Trophoblast cell (in vitro differentiated cells and primary cell): ENCODE data around the gene ERICH2.

Experiments used
- DNase-seq, 2 donors: peaks; one replicate each; pipeline ENCODE4 v3.0.0-alpha.2; 2016
- H2AFZ ChIP-seq: 2 replicates; pipeline ENCODE4 v1.6.1; 2013; ENCODE audit warnings: low read length, moderate library complexity, mild to moderate bottlenecking; ENCODE audit not compliant: insufficient read depth, poor library complexity
- H2AK5ac ChIP-seq: 2 replicates; pipeline ENCODE4 v1.6.1; 2013; ENCODE audit warnings: mild to moderate bottlenecking, low read length
- H2BK120ac ChIP-seq: 2 replicates; pipeline ENCODE4 v1.6.1; 2013; ENCODE audit warnings: low read length, mild to moderate bottlenecking, moderate library complexity; ENCODE audit not compliant: insufficient read depth, poor library complexity
- H2BK12ac ChIP-seq: 2 replicates; pipeline ENCODE4 v1.6.1; 2013; ENCODE audit warnings: mild to moderate bottlenecking, low read length, moderate library complexity
- H2BK5ac ChIP-seq: 2 replicates; pipeline ENCODE4 v1.6.1; 2013; ENCODE audit warnings: low read length, low read depth, moderate library complexity, mild to moderate bottlenecking; ENCODE audit not compliant: poor library complexity
- H3K14ac ChIP-seq: 2 replicates; pipeline ENCODE4 v1.6.1; 2013; ENCODE audit warnings: mild to moderate bottlenecking, low read length
- H3K18ac ChIP-seq: 2 replicates; pipeline ENCODE4 v1.6.1; 2013; ENCODE audit warnings: mild to moderate bottlenecking, low read length
- H3K23ac ChIP-seq: 2 replicates; pipeline ENCODE4 v1.6.1; 2013; ENCODE audit warnings: low read length
- H3K27ac ChIP-seq: 2 replicates; pipeline ENCODE4 v1.5.1; 2013; ENCODE audit warnings: low read depth, mild to moderate bottlenecking, inconsistent platforms, low read length, moderate library complexity
- H3K27me3 ChIP-seq: 2 replicates; pipeline ENCODE4 v1.6.1; 2013; ENCODE audit warnings: inconsistent platforms, mild to moderate bottlenecking, low read length, moderate library complexity; ENCODE audit not compliant: insufficient read depth
- H3K36me3 ChIP-seq, 2 experiments: 1 replicate in 1 of 2; 2 replicates in 1 of 2; pipeline ENCODE4 v1.6.1; 2013; ENCODE audit warnings: low read length in 2 of 2, mild to moderate bottlenecking in 2 of 2, moderate library complexity in 1 of 2; ENCODE audit not compliant: insufficient read depth in 2 of 2, control insufficient read depth in 1 of 2
- H3K4ac ChIP-seq: 2 replicates; pipeline ENCODE4 v1.6.1; 2013; ENCODE audit warnings: low read depth, mild to moderate bottlenecking, low read length, moderate library complexity
- H3K4me1 ChIP-seq, 2 experiments: 1 replicate in 1 of 2; 2 replicates in 1 of 2; pipeline ENCODE4 v1.6.1; 2013; ENCODE audit warnings: low read length in 2 of 2, mild to moderate bottlenecking in 2 of 2, moderate library complexity in 1 of 2; ENCODE audit not compliant: insufficient read depth in 2 of 2, control insufficient read depth in 1 of 2
- H3K4me2 ChIP-seq: 2 replicates; pipeline ENCODE4 v1.6.1; 2013; ENCODE audit warnings: inconsistent platforms, mild to moderate bottlenecking, low read length, moderate library complexity
- H3K4me3 ChIP-seq: 2 replicates; pipeline ENCODE4 v1.5.1; 2013; ENCODE audit warnings: mild to moderate bottlenecking, low read depth, low read length, inconsistent platforms
- H3K79me1 ChIP-seq: one replicate; pipeline ENCODE4 v1.6.1; 2013; ENCODE audit warnings: low read length
- H3K79me2 ChIP-seq: 2 replicates; pipeline ENCODE4 v1.6.1; 2013; ENCODE audit warnings: low read length, mild to moderate bottlenecking; ENCODE audit not compliant: control insufficient read depth, insufficient read depth, poor library complexity
- H3K9ac ChIP-seq: 2 replicates; pipeline ENCODE4 v1.6.1; 2013; ENCODE audit warnings: mild to moderate bottlenecking, low read length
- H3K9me3 ChIP-seq: 2 replicates; pipeline ENCODE4 v1.6.1; 2013; ENCODE audit warnings: low read depth, mild to moderate bottlenecking, control low read depth, inconsistent platforms, low read length; ENCODE audit not compliant: insufficient read depth
- H4K12ac ChIP-seq: 2 replicates; pipeline ENCODE4 v1.6.1; 2013; ENCODE audit warnings: low read depth, mild to moderate bottlenecking, low read length, moderate library complexity
- H4K8ac ChIP-seq: 2 replicates; pipeline ENCODE4 v1.6.1; 2013; ENCODE audit warnings: low read depth, mild to moderate bottlenecking, low read length, moderate library complexity
- H4K91ac ChIP-seq: one replicate; pipeline ENCODE4 v1.6.1; 2013; ENCODE audit warnings: low read depth, mild to moderate bottlenecking, low read length, moderate library complexity
- WGBS: extraction: QIAGEN DNeasy Blood & Tissue Kit; methylation state at CpG from one replicate; pipeline ENCODE4 v1.1.7; 2013; ENCODE audit warnings: missing lambda C conversion rate; ENCODE audit not compliant: insufficient read length, insufficient coverage; ENCODE audit errors: extremely low coverage; 5-methylcytosine and 5-hydroxymethylcytosine counted together

Gene ERICH2

DNA sequence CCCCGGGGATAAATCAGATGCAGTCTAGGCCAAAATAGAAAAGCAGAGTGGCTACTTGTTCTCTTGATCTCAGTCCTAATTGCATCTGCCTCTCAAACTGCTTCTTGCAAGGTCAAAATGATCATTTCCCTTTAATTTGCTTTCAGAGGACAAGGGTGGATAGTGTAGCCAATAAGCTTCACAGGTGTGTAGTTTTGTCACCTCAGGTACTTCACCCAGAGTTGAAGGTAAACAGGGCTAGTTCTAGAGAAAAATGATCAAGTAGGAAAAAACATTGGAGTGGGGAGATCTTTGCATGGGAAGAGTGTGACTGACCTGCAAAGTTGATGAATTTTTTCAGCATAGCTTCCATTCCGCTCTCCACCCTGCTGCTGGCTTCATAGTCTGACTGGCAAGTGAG, 8.7 kb downstream of the ERICH2 start:
- Histone ChIP-seq H3K14ac (no peak overlapping the region), H4K8ac (no peak overlapping the region), H3K4me1 (no peaks in the 10 kb centered on the region), H2BK120ac (no peak overlapping the region), H3K4me2 (no peak overlapping the region), H3K9me3 (no peaks in the 10 kb centered on the region), H3K27ac (no peak overlapping the region), H3K36me3 (no peaks in the 10 kb centered on the region), H3K23ac (no peak overlapping the region), H3K18ac (no peak overlapping the region), H3K9ac (no peak overlapping the region), H3K79me2 (no peaks in the 10 kb centered on the region), H2BK5ac (no peak overlapping the region), H4K91ac (no peak overlapping the region), H2BK12ac (no peak overlapping the region), H3K27me3 (no peaks in the 10 kb centered on the region), H3K4me3 (no peak overlapping the region), H2AK5ac (no peak overlapping the region), H4K12ac (no peak overlapping the region), H3K4ac (no peak overlapping the region), H2AFZ (no peak overlapping the region), H3K79me1 (no peaks in the 10 kb centered on the region)
- WGBS, result no CpG with 5 or more reads among the region's 2 CpGs
- DNase-seq, result peak in 1 of 2 donors; percentile 52

DNA sequence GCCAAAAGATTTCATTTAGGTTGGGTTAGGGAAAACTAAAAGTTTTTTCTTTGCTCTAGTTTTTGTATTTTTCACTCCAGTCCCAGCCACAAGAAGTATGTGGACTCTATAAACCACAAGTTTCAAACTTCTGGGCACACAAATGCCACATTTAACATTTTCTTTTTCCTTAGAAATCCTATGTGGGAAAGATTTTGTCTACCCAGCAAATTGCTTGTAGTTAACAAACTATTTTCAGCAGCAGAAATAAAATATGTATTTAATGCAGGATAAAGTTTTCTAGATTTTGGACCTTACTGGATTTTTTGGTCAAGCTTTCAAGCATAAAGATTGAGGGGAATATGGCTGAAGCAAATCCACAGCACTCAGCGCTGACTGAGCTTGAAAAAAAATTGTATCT, 9.1 kb downstream of the ERICH2 start:
- Histone ChIP-seq H3K27ac (no peak overlapping the region), H3K4ac (no peak overlapping the region), H3K18ac (no peak overlapping the region), H3K4me2 (no peak overlapping the region), H3K27me3 (no peaks in the 10 kb centered on the region), H2BK5ac (no peak overlapping the region), H2BK120ac (no peak overlapping the region), H2AK5ac (no peak overlapping the region), H3K79me2 (no peaks in the 10 kb centered on the region), H3K4me3 (no peak overlapping the region), H4K12ac (no peak overlapping the region), H3K9ac (no peak overlapping the region), H3K14ac (no peak overlapping the region), H3K36me3 (no peaks in the 10 kb centered on the region), H4K91ac (no peak overlapping the region), H3K79me1 (no peaks in the 10 kb centered on the region), H2BK12ac (no peak overlapping the region), H2AFZ (no peak overlapping the region), H4K8ac (no peak overlapping the region), H3K23ac (no peak overlapping the region), H3K9me3 (no peaks in the 10 kb centered on the region), H3K4me1 (no peaks in the 10 kb centered on the region)
- WGBS, result no CpG with 5 or more reads among the region's 1 CpG
- DNase-seq, result no peak

DNA sequence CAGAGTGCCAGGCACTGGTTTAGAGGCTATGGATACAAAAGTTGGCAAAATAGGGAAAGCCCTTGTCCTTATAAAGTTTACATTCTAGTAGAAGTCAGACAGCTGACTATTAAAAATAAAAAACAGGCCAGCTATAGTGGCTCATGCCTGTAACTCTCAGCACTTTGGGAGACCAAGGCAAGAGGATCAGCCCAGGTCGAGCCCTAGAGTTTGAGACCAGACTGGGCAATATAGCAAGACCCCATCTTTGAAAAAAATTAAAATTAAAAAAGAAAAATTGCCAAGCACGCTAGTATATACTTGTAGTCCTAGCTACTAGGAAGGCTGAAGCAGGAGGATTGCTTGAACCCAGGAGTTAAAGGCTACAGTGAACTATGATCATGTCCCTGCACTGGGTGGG, 12.5 kb downstream of the ERICH2 start:
- Histone ChIP-seq H3K79me1 (no peaks in the 10 kb centered on the region), H3K9me3 (no peaks in the 10 kb centered on the region), H3K4ac (no peak overlapping the region), H2AFZ (no peak overlapping the region), H4K8ac (no peak overlapping the region), H3K79me2 (no peaks in the 10 kb centered on the region), H3K4me3 (no peak overlapping the region), H2AK5ac (no peak overlapping the region), H3K27ac (no peak overlapping the region), H3K18ac (no peak overlapping the region), H2BK120ac (no peak overlapping the region), H2BK12ac (no peak overlapping the region), H3K23ac (no peak overlapping the region), H3K36me3 (no peaks in the 10 kb centered on the region), H2BK5ac (no peak overlapping the region), H3K4me2 (no peak overlapping the region), H3K9ac (no peak overlapping the region), H3K27me3 (no peaks in the 10 kb centered on the region), H4K12ac (no peak overlapping the region), H4K91ac (no peak overlapping the region), H3K4me1 (no peaks in the 10 kb centered on the region), H3K14ac (no peak overlapping the region)
- no CpG with 5 or more reads among the region's 2 CpGs for WGBS
- no peak for DNase-seq

DNA sequence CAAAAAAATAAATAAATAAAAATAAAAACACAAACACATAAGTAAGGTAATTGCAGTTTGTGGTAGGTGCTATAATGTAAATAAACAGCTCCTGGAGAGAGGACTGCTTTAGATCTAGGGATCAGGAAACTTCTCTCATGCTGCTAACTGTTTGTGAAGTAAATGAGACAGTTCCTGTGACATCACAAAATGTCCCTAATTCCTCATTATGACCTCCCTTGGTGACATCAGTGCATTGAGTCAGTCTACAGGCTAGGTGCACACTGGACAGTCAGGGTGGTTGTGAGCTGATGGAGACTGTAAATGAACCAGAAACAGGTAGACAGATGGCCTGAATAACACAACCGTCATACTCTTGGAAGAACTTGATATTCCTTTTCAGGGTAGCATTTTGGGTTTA, 13.4 kb downstream of the ERICH2 start:
- no peak overlapping the region for H4K12ac ChIP-seq
- no peak overlapping the region for H2BK5ac ChIP-seq
- no peaks in the 10 kb centered on the region for H3K79me1 ChIP-seq
- H2BK12ac ChIP-seq, result no peak overlapping the region
- no peak overlapping the region for H3K4me2 ChIP-seq
- no peak overlapping the region for H3K14ac ChIP-seq
- WGBS, result no CpG with 5 or more reads among the region's 1 CpG
- no peak overlapping the region for H3K27ac ChIP-seq
- H2AFZ ChIP-seq, result no peak overlapping the region
- no peak overlapping the region for H4K91ac ChIP-seq
- H3K4ac ChIP-seq, result no peak overlapping the region
- H3K4me1 ChIP-seq, result no peaks in the 10 kb centered on the region
- no peaks in the 10 kb centered on the region for H3K79me2 ChIP-seq
- DNase-seq, result no peak
- H4K8ac ChIP-seq, result no peak overlapping the region
- H3K4me3 ChIP-seq, result no peak overlapping the region
- H3K23ac ChIP-seq, result no peak overlapping the region
- H3K9ac ChIP-seq, result no peak overlapping the region
- H3K9me3 ChIP-seq, result no peaks in the 10 kb centered on the region
- no peak overlapping the region for H2AK5ac ChIP-seq
- H3K18ac ChIP-seq, result no peak overlapping the region
- H2BK120ac ChIP-seq, result no peak overlapping the region
- no peaks in the 10 kb centered on the region for H3K27me3 ChIP-seq
- H3K36me3 ChIP-seq, result no peaks in the 10 kb centered on the region

DNA sequence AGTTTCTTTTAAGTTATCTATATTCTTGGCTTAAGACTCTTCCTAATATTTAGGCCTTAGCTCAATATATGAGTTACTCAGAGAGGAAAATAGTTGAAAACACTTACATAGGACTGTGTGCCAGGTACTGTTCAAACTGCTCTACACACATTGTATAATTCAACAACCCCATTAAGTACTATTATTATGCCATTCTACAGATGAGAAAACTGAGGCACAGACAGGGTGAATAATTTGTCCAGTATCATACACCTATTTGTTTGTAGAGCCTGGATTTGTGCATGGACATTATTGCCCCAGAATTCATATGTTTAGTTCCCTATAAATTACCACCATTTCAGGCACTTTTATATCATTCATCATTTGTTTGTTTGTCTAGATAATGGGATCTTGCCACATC, 28.8 kb downstream of the ERICH2 start:
- Histone ChIP-seq H3K4me2 (no peak overlapping the region), H3K4ac (no peak overlapping the region), H3K27me3 (no peaks in the 10 kb centered on the region), H3K18ac (no peak overlapping the region), H4K12ac (no peak overlapping the region), H3K27ac (no peak overlapping the region), H3K4me3 (no peak overlapping the region), H3K9me3 (no peaks in the 10 kb centered on the region), H2AFZ (no peak overlapping the region), H2AK5ac (no peak overlapping the region), H3K79me1 (no peaks in the 10 kb centered on the region), H2BK120ac (no peak overlapping the region), H3K14ac (no peak overlapping the region), H2BK5ac (no peak overlapping the region), H2BK12ac (no peak overlapping the region), H3K79me2 (no peaks in the 10 kb centered on the region), H3K23ac (no peak overlapping the region), H4K91ac (no peak overlapping the region), H3K36me3 (no peaks in the 10 kb centered on the region), H4K8ac (no peak overlapping the region), H3K4me1 (no peaks in the 10 kb centered on the region), H3K9ac (no peak overlapping the region)
- DNase-seq, result no peak
